Measurements from ENCODE around the gene CTNNA1. TPM values are rescaled to one million over a fixed set of nuclear protein-coding genes. Genes with fewer than 3 reads are reported as not detected.

CTNNA1 gene
- polyA plus RNA-seq, 3 donors = 56.6 to 84.5 (median 66.2) TPM

DNA sequence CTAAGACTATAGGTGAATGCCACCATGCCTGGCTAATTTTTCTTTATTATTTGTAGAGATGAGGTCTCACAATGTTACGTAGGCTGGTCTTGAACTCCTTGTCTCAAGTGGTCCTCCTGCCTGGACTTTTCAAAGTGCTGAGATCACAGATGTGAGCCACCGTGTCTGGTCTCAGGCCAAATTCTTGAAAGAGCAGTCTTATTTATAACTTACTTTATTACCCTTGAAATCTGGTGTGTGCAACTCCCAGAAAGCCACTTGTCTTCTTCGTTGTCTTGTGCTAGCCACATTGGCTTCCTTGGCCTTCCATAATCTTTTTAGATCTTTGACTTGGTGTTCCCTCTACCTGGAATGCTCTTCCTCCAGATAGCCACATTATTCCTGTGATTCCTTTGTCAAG, 50.1 kb downstream of the CTNNA1 start:
- Histone ChIP-seq H2AFZ (ENCODE audit: insufficient read depth, low read depth, low read length, poor library complexity, severe bottlenecking) (no peak overlapping the region), H3K4me3 (replicated peaks in 1 of 3; ENCODE audit: low read depth in 2 of 3, low read length in 3 of 3) (no peak overlapping the region), H3K79me2 (ENCODE audit: insufficient read depth, low read length) (peaks cover 12% of the 10 kb centered on the region), H3K27me3 (ENCODE audit: control insufficient read depth in 2 of 2, insufficient read depth in 2 of 2, low read length in 2 of 2) (no peaks in the 10 kb centered on the region), H4K20me1 (ENCODE audit: insufficient read depth, low read length) (peaks cover 85% of the 10 kb centered on the region), H3K4me2 (replicated peaks; ENCODE audit: extremely low read depth, low read length, poor library complexity, severe bottlenecking) (no peak overlapping the region), H3K4me1 (ENCODE audit: control insufficient read depth in 1 of 2, insufficient read depth in 2 of 2, low read length in 2 of 2) (peaks cover 5 to 6% of the 10 kb centered on the region in 2 donors), H3K9ac (ENCODE audit: insufficient read depth, low read length, poor library complexity, severe bottlenecking) (no peak overlapping the region), H3K9me3 (replicated peaks in 1 of 2; ENCODE audit: control insufficient read depth in 1 of 2, insufficient read depth in 1 of 2, low read length in 2 of 2) (peaks cover 0 to 9% of the 10 kb centered on the region in 2 donors), H3K27ac (ENCODE audit: low read depth in 1 of 2, low read length in 2 of 2) (no peak overlapping the region), H3K36me3 (replicated peaks in 1 of 2; ENCODE audit: control insufficient read depth in 1 of 2, insufficient read depth in 2 of 2, low read length in 2 of 2) (peaks cover 4 to 22% of the 10 kb centered on the region in 2 donors)
- Mint-ChIP-seq H3K4me3 (no peak overlapping the region), H3K9me3 (peaks cover 0 to 13% (median 6%) of the 10 kb centered on the region in 7 donors), H3K36me3 (peaks cover 36 to 50% of the 10 kb centered on the region in 2 donors), H3K4me1 (peaks cover 11% of the 10 kb centered on the region), H3K27ac (no peak overlapping the region), H3K27me3 (ENCODE audit: low read depth in 3 of 3) (peaks cover 0 to 2% (median 0%) of the 10 kb centered on the region in 3 donors)
- intact Hi-C loops (cut with micrococcal nuclease) = no loop called here
- DNase-seq = no peak
- 100% methylated on average over 3 of the region's 3 CpGs for WGBS (ENCODE audit: insufficient coverage)
- TF ChIP-seq, protein P1, sequence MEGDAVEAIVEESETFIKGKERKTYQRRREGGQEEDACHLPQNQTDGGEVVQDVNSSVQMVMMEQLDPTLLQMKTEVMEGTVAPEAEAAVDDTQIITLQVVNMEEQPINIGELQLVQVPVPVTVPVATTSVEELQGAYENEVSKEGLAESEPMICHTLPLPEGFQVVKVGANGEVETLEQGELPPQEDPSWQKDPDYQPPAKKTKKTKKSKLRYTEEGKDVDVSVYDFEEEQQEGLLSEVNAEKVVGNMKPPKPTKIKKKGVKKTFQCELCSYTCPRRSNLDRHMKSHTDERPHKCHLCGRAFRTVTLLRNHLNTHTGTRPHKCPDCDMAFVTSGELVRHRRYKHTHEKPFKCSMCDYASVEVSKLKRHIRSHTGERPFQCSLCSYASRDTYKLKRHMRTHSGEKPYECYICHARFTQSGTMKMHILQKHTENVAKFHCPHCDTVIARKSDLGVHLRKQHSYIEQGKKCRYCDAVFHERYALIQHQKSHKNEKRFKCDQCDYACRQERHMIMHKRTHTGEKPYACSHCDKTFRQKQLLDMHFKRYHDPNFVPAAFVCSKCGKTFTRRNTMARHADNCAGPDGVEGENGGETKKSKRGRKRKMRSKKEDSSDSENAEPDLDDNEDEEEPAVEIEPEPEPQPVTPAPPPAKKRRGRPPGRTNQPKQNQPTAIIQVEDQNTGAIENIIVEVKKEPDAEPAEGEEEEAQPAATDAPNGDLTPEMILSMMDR (IDR thresholded peaks at IDR 0.05) = no peak

- Histone ChIP-seq H3K27me3 (ENCODE audit: control insufficient read depth in 2 of 2, insufficient read depth in 2 of 2, low read length in 2 of 2) (no peaks in the 10 kb centered on the region), H3K4me3 (replicated peaks in 1 of 3; ENCODE audit: low read depth in 2 of 3, low read length in 3 of 3) (no peak overlapping the region), H3K36me3 (replicated peaks in 1 of 2; ENCODE audit: control insufficient read depth in 1 of 2, insufficient read depth in 2 of 2, low read length in 2 of 2) (peaks cover 4 to 23% of the 10 kb centered on the region in 2 donors), H3K4me2 (replicated peaks; ENCODE audit: extremely low read depth, low read length, poor library complexity, severe bottlenecking) (no peak overlapping the region), H3K27ac (ENCODE audit: low read depth in 1 of 2, low read length in 2 of 2) (no peak overlapping the region), H3K9ac (ENCODE audit: insufficient read depth, low read length, poor library complexity, severe bottlenecking) (no peak overlapping the region), H3K9me3 (replicated peaks in 1 of 2; ENCODE audit: control insufficient read depth in 1 of 2, insufficient read depth in 1 of 2, low read length in 2 of 2) (peaks cover 0 to 9% of the 10 kb centered on the region in 2 donors), H3K79me2 (ENCODE audit: insufficient read depth, low read length) (peaks cover 12% of the 10 kb centered on the region), H2AFZ (ENCODE audit: insufficient read depth, low read depth, low read length, poor library complexity, severe bottlenecking) (no peak overlapping the region), H4K20me1 (ENCODE audit: insufficient read depth, low read length) (peaks cover 87% of the 10 kb centered on the region), H3K4me1 (ENCODE audit: control insufficient read depth in 1 of 2, insufficient read depth in 2 of 2, low read length in 2 of 2) (peaks cover 5 to 6% of the 10 kb centered on the region in 2 donors)
- TF ChIP-seq, protein P1 (IDR thresholded peaks at IDR 0.05) = no peak
- peaks cover 35 to 53% of the 10 kb centered on the region in 2 donors for H3K36me3 Mint-ChIP-seq
- DNase-seq = no peak
- H3K4me3 Mint-ChIP-seq = no peak overlapping the region
- H3K9me3 Mint-ChIP-seq = peaks cover 0 to 13% (median 6%) of the 10 kb centered on the region in 7 donors
- peaks cover 0 to 2% (median 0%) of the 10 kb centered on the region in 3 donors for H3K27me3 Mint-ChIP-seq (ENCODE audit: low read depth in 3 of 3)
- intact Hi-C loops (cut with micrococcal nuclease) = no loop called here
- H3K4me1 Mint-ChIP-seq = peaks cover 11% of the 10 kb centered on the region
- WGBS (ENCODE audit: insufficient coverage) = 100% methylated on average over 1 of the region's 1 CpG
- no peak overlapping the region for H3K27ac Mint-ChIP-seq
Observed at GRCh38 chr5:138803935-138804334, 50.7 kb downstream of the CTNNA1 start.

Measured in CD14-positive monocyte (primary cell).